ENCODE data around the gene LRRC45.

- no peak for TF ChIP-seq CTCF (IDR thresholded peaks at IDR 0.05; ENCODE audit: low read depth, low read length, poor library complexity, severe bottlenecking)
- no peak for TF ChIP-seq EZH2phosphoT487 (IDR thresholded peaks at IDR 0.05; ENCODE audit: borderline replicate concordance, low read length)
Observed at GRCh38 chr17:81999587-81999975, 23.5 kb upstream of the LRRC45 start.
